GM19467 (cell line): ENCODE measurements around the gene ABI1.

Source experiments
- ATAC-seq: cut with Tn5 transposase; IDR thresholded peaks from one replicate; pipeline ENCODE4 v1.9.1; 2021; ENCODE audit warnings: mild to moderate bottlenecking, moderate library complexity; ENCODE audit not compliant: unreplicated experiment

Gene ABI1

DNA sequence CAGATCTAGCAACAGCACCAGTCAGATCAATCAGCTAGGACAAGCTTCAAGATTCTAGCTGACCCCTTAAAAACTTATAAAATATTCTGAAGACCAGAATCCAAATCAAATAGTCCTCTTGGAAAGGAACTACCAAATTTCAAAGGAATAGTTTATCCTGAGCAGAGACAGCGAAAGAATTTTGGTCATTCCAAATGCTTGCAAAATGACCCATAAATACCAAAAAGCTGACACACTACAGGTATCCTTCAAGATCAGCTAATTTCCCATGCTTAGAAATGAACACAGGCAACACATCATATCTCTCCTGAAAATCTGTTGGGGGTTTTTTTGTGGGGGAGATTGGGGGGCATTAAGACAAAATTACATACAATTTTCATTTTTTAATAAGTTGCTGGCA, 84.5 kb downstream of the ABI1 start:
- no peak for ATAC-seq

GRCh38 chr10:26773633-26774032, 87.1 kb downstream of the ABI1 start:
- no peak for ATAC-seq

- ATAC-seq, result no peak
Observed at GRCh38 chr10:26770069-26770468, 90.7 kb downstream of the ABI1 start.

- no peak for ATAC-seq
Observed at GRCh38 chr10:26765549-26765948, 95.2 kb downstream of the ABI1 start.

DNA sequence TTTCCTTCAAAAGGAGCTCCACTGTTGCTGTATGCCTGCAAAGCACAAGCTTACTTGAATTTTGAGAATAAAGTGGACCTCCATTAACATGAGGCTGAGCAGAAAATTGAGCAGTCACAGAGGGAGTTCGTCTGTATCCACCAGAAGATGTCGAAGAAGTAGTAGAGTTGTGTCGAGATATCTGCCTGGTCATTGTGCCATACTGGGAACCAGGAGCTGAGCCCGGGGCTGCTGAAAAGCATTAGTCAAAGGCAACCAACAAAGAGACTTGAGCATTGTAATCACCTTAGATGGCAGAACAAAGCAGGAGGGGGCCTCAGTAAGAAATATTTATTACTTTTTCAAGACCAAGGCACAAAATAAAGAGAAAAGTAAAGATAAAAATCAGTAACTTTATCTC, 101.8 kb downstream of the ABI1 start:
- ATAC-seq, result no peak

- ATAC-seq, result peak; percentile 75
Observed at GRCh38 chr10:26755443-26755903, 105.3 kb downstream of the ABI1 start.

- no peak for ATAC-seq
Observed at GRCh38 chr10:26746061-26746460, 114.7 kb downstream of the ABI1 start.

GRCh38 chr10:26743841-26744240, 116.9 kb downstream of the ABI1 start:
- no peak for ATAC-seq

GRCh38 chr10:26743091-26743490, 117.7 kb downstream of the ABI1 start:
- ATAC-seq, result no peak

DNA sequence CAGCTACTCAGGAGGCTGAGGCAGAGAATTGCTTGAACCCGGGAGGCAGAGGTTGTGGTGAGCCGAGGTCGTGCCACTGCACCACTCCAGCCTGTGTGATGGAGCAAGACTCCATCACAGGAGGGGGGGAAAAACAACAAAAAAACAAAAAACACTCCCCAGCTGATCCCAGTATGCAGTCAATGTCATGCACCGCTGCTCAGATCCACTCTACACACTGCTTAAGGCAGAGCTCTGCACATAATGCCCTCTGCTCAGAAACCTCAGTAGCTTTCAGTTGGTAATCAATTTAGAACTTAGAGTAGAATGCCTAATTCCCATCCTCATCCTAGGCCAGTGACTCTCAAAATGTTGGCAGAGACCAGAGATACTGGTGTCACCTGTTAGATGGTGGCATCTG, 119.4 kb downstream of the ABI1 start:
- no peak for ATAC-seq

- ATAC-seq, result peak; percentile 40
Observed at GRCh38 chr10:26739071-26739631, 121.6 kb downstream of the ABI1 start.

GRCh38 chr10:26738301-26738911, 122.4 kb downstream of the ABI1 start:
- no peak for ATAC-seq

GRCh38 chr10:26737730-26738129, 123.0 kb downstream of the ABI1 start:
- ATAC-seq, result peak; percentile 56

DNA sequence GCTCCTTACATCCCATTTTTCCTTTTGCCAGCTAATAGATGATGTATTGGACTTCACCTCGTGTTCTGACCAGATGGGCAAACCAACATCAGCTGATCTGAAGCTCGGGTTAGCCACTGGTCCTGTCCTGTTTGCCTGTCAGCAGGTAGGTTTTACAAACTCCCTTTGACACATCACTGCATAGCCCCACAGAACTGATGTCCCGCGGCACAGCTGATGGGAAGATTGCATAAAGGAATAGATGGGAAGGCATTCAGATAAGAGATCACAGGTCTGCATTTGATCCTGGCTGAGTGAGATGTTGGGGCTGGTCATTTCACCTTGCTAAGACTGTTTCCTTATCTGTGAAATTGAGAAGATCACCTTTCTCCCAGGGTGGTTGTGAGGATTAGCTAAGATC, 125.3 kb downstream of the ABI1 start:
- no peak for ATAC-seq

DNA sequence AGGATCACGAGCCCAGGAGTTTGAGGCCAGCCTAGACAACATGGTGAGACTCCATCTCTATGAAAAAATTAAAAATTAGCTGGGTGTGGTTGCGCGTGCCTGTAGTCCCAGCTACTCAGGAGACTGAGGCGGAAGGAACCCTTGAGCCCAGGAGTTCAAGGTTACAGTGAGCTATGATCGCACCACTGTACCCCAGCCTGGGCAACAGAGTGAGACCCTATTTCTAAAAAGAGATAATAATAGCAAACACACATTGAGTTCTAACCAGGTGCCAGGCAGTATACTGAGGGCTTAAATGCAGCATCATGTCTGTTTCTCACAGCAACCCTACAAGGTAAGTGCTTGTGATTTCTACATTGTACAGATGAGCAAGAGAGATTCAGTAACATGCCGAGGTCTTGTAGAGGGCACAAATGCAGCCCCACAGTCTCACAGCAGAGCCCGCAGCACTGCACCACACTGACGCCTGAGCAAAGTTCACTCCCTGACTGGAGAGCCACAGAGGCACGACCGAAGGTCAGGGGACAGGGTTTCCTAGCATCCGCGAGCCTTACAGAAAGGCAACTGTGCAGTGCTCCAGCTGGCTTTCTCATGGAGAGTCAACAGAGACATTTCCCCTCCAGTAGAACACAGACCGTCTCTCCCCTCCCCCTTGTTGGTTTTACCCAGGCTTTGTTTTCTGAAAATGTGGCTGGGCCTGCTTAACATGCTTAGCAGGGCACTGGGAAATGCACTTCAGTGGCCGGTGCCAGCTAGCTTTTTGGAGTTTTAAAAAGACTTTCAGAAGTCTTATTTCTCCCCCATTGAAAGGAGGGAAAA, 126.8 kb downstream of the ABI1 start:
- no peak for ATAC-seq

GRCh38 chr10:26730552-26730951, 130.2 kb downstream of the ABI1 start:
- ATAC-seq, result no peak

DNA sequence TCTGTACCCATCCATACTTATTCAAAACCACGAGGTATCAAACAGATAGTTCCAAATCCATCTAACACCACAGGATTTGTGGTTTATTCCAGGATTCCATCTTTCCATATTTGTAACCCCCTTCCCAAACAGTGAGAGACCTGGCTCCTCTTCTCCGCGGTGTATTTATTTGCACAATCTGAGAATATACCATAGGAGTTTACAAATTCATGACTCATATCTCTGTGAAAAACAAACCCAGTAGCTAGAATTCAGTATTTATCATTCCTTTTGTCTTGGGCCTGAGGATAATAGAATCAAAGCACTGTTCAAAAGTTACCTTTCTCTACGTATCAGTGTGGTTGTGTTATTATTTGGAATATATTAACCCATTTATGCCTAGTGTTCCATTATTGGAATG, 131.4 kb downstream of the ABI1 start:
- ATAC-seq, result no peak

DNA sequence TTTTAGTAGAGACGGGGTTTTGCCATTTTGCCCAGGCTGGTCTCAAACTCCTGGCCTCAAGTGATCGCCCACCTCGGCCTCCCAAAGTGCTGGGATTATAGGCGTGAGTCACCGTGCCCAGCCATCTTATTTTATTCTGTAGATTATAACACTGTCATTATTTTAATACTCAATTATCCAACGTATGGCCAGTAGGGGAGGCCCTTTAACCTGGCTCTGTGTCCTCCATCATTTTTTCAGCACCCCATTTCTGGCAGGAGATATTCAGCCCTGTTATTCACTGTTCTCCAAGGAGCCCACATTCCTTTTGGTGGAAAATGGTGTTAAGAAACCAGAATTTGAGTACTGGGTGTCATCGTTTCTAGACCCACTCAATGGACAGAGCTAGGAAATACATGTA, 131.8 kb downstream of the ABI1 start:
- no peak for ATAC-seq

GRCh38 chr10:26727005-26727404, 133.8 kb downstream of the ABI1 start:
- no peak for ATAC-seq

DNA sequence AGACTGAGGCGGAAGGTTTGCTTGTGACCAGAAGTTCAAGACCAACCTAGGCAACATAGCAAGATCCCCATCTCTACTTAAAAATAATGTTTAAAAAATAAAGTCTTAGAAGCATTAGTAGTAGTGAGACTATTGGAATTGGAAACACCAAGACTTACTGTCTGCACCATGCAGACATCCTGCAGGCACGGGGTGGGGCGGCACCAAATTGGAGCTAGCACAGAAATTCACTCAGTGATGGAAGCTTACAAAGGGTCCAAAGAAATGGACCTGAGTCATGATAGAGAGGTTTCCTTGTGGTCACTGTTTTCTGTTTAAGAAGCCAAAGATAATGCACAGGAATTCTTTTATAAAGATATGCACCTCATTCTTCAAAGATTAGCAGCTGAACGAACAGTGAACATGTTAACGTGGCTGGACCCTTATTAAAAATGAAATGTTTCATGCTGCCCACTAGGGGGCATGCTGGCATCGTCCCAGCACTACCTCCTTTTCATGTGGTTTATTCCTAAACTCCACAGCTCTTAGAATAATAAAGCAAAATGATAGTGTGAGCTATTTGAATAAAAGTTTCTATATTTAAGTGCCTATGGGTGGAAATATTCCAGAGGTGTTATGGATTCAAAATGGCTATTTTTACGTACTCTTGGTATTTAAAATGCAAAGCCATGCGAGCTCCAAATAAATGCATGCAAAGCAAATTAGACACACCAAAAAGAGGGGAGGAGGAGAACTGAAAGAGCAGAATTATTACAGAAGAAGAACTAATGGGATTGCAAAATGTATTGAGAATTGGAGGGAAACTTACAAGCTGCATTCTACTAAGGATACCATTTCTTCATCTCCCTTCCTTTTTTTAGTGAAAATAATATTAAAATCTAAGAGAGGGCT, 134.7 kb downstream of the ABI1 start:
- ATAC-seq, result peak; percentile 60

DNA sequence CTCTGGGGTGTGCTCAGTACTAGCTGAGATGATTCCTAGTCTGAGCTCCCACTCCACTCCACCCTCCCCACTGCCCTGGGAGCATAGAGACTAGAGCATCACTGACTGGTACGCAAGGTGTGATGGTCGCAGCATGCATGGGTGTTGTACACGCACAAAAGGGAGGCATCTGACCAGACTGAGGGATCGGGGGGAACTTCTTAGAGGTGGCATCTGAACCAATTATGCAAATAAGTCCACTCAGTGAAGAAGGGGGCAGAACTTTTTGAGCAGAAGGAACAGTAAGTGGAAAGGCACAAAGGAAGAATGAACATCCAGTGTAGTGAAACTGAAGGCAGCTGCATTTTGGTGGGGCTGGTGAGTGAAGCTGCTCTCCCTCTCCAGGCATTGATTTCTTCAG, 137.7 kb downstream of the ABI1 start:
- no peak for ATAC-seq
